Smooth muscle cell (in vitro differentiated cells): Measurements from ENCODE around the gene SPON2. TPM values are rescaled to one million over a fixed set of nuclear protein-coding genes. Genes with fewer than 3 reads are reported as not detected.
A peak's percentile ranks its signal among the peaks of the same experiment; 100 is the strongest.

Experiments used
- DNase-seq: peaks from one replicate; lab custom pipeline; 2025; ENCODE audit not compliant: unreplicated experiment; lab: John Stamatoyannopoulos, UW
- H2AFZ ChIP-seq: fragments of 200-600 bp; sonication (generic); 2 replicates; pipeline ENCODE4 v1.6.0; 2016; ENCODE audit warnings: antibody characterized with exemption, low read depth, mild to moderate bottlenecking
- H3F3A ChIP-seq: fragments of 200-600 bp; sonication (generic); 2 replicates; pipeline ENCODE4 v1.6.0; 2017; ENCODE audit warnings: antibody characterized with exemption, low read depth
- H3K27ac ChIP-seq: fragments of 200-600 bp; sonication (generic); 2 replicates; pipeline ENCODE4 v1.5.1; 2016; ENCODE audit warnings: low read depth, mild to moderate bottlenecking
- H3K27me3 ChIP-seq: fragments of 200-600 bp; sonication (generic); 2 replicates; pipeline ENCODE4 v1.6.1; 2016; ENCODE audit warnings: low read depth, mild to moderate bottlenecking
- H3K36me3 ChIP-seq: fragments of 200-600 bp; sonication (generic); 2 replicates; pipeline ENCODE4 v1.5.1; 2016; ENCODE audit warnings: low read depth
- H3K4me1 ChIP-seq: fragments of 200-600 bp; sonication (generic); 2 replicates; pipeline ENCODE4 v1.5.1; 2016; ENCODE audit warnings: low read depth
- H3K4me2 ChIP-seq: fragments of 200-600 bp; sonication (generic); 2 replicates; pipeline ENCODE4 v1.6.0; 2016; ENCODE audit warnings: mild to moderate bottlenecking
- H3K4me3 ChIP-seq: fragments of 200-600 bp; sonication (generic); 2 replicates; pipeline ENCODE4 v1.5.1; 2016; ENCODE audit warnings: mild to moderate bottlenecking
- H3K79me2 ChIP-seq: fragments of 200-600 bp; sonication (generic); 2 replicates; pipeline ENCODE4 v1.6.0; 2016; ENCODE audit warnings: low read depth, mild to moderate bottlenecking
- H3K9ac ChIP-seq: fragments of 200-600 bp; sonication (generic); 2 replicates; pipeline ENCODE4 v1.6.0; 2016; ENCODE audit warnings: low read depth
- H3K9me3 ChIP-seq: fragments of 200-600 bp; sonication (generic); replicated peaks from 2 replicates; pipeline ENCODE4 v1.5.1; 2016; ENCODE audit warnings: low read depth
- H4K20me1 ChIP-seq: fragments of 200-600 bp; sonication (generic); 2 replicates; pipeline ENCODE4 v1.6.0; 2016; ENCODE audit warnings: low read depth
- CTCF ChIP-seq: fragments of 200-600 bp; sonication (generic); IDR thresholded peaks from 2 replicates; pipeline ENCODE4 v1.5.1; 2017; ENCODE audit warnings: borderline replicate concordance, mild to moderate bottlenecking, antibody characterized with exemption; ENCODE audit not compliant: insufficient read depth, poor library complexity, severe bottlenecking
- WGBS: methylation state at CpG from one replicate; pipeline ENCODE4 v1.1.7; 2016; ENCODE audit warnings: low lambda C conversion rate; 5-methylcytosine and 5-hydroxymethylcytosine counted together
- polyA plus RNA-seq: library from polyadenylated mRNA; unstranded; fragments of >200 nt; fragmentation: Nextera tagmentation; extraction: Ambion mirVana; gene quantifications from 2 replicates; pipeline ENCODE4 v1.2.1, GENCODE V29; 2016
- total RNA-seq: library from RNA; depleted of rRNA; stranded (reverse); fragments of >200 nt; gene quantifications from 2 replicates; pipeline ENCODE4 v1.2.3, GENCODE V29; 2014

Gene SPON2
- total and polyA plus RNA-seq, 2 experiments from 2014 or later = 171 to 427 TPM

GRCh38 chr4:1191621-1192020, 19.2 kb upstream of the SPON2 start:
- no peaks in the 10 kb centered on the region for H3K79me2 ChIP-seq
- H3K4me3 ChIP-seq = no peak overlapping the region
- H3K36me3 ChIP-seq = no peaks in the 10 kb centered on the region
- peaks cover 6% of the 10 kb centered on the region for H3F3A ChIP-seq
- H3K27me3 ChIP-seq = no peaks in the 10 kb centered on the region
- no peaks in the 10 kb centered on the region for H3K9me3 ChIP-seq
- no peak overlapping the region for H2AFZ ChIP-seq
- H3K9ac ChIP-seq = no peak overlapping the region
- H3K4me1 ChIP-seq = peaks cover 5% of the 10 kb centered on the region
- H4K20me1 ChIP-seq = no peaks in the 10 kb centered on the region
- no peak overlapping the region for H3K4me2 ChIP-seq
- peak overlapping the region; percentile 82 for H3K27ac ChIP-seq
- no peak for DNase-seq
- TF ChIP-seq CTCF = no peak
- WGBS = 81% methylated on average over 5 of the region's 5 CpGs

GRCh38 chr4:1187182-1187581, 14.8 kb upstream of the SPON2 start:
- no peak overlapping the region for H3K4me3 ChIP-seq
- no peaks in the 10 kb centered on the region for H3K27me3 ChIP-seq
- H3K27ac ChIP-seq = no peak overlapping the region
- 53% methylated on average over 1 of the region's 1 CpG for WGBS
- no peaks in the 10 kb centered on the region for H4K20me1 ChIP-seq
- no peak overlapping the region for H2AFZ ChIP-seq
- H3K36me3 ChIP-seq = peaks cover 3% of the 10 kb centered on the region
- H3K4me1 ChIP-seq = no peaks in the 10 kb centered on the region
- no peaks in the 10 kb centered on the region for H3F3A ChIP-seq
- no peak overlapping the region for H3K4me2 ChIP-seq
- H3K9me3 ChIP-seq = no peaks in the 10 kb centered on the region
- no peaks in the 10 kb centered on the region for H3K79me2 ChIP-seq
- no peak for TF ChIP-seq CTCF
- DNase-seq = no peak
- H3K9ac ChIP-seq = no peak overlapping the region

GRCh38 chr4:1183985-1184773, 11.8 kb upstream of the SPON2 start:
- no peak overlapping the region for H3K4me2 ChIP-seq

More at GRCh38 chr4:1183985-1184773, 11.8 kb upstream of the SPON2 start:
- WGBS = 79% methylated on average over 6 of the region's 6 CpGs
- no peaks in the 10 kb centered on the region for H3K9me3 ChIP-seq
- no peak overlapping the region for H3K9ac ChIP-seq
- H3F3A ChIP-seq = peaks cover 2% of the 10 kb centered on the region
- no peaks in the 10 kb centered on the region for H3K79me2 ChIP-seq
- H3K27me3 ChIP-seq = no peaks in the 10 kb centered on the region
- no peak overlapping the region for H3K27ac ChIP-seq
- no peak overlapping the region for H3K4me3 ChIP-seq
- no peak overlapping the region for H2AFZ ChIP-seq
- no peaks in the 10 kb centered on the region for H3K4me1 ChIP-seq
- no peak for TF ChIP-seq CTCF
- H4K20me1 ChIP-seq = no peaks in the 10 kb centered on the region
- DNase-seq = no peak
- H3K36me3 ChIP-seq = peaks cover 3% of the 10 kb centered on the region
